ENCODE data around the gene SAP130.
A peak's percentile ranks its signal among the peaks of the same experiment; 100 is the strongest.

SAP130 gene

DNA sequence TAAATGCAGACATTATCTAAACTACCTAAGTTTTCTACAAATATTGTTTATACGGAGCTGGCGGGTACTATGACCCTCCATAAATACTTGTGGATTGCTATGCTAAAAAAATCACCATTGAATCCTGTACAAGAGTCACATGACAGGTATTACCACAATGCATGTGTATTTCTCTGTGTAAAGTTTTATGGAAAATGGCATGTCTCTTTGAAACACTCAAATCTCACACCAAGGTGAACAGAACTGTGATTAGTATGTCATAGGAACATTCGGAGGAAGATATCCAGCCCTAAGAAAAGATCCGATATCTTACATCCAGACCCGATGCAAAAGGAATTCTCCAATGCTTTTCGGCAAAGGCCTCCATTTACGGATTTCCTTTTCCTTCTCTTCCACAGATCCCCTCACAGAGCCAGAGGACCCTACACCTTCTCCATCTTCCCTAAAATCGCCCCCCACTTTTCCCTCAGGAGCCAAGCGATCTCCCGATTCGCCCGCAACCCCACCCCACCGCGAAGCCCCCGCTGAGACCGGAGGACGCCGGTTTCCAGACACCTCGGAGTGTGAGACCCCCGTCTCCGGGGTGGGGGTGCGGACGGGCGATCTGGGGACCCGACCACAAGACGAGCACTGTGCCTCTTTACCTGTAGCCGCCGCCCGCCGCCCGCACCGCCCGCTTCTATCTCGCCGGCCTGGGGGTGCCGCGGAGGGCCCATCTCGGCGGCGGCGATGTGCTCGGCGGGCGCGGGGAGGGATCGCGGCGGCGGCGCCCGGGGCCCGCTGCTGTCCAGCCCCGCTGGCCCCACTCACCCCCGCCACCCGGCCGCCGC is 1.2 kb downstream of the SAP130 start:
- H2BK5ac ChIP-seq (ENCODE audit: low read depth, low read length, poor library complexity) = no peak overlapping the region
- peak overlapping the region; percentile 96 for H3K4ac ChIP-seq (ENCODE audit: low read depth, low read length)
- peak overlapping the region; percentile 96 for H3K4me2 ChIP-seq (ENCODE audit: low read length)
- no peak overlapping the region for H4K12ac ChIP-seq (ENCODE audit: low read depth, low read length)
- H2BK120ac ChIP-seq (ENCODE audit: insufficient read depth, low read length, poor library complexity) = no peak overlapping the region
- peak overlapping the region; percentile 49 for H3K18ac ChIP-seq (ENCODE audit: low read length)
- no peaks in the 10 kb centered on the region for H3K9me3 ChIP-seq (ENCODE audit: insufficient read depth, low read depth, low read length)
- H2AFZ ChIP-seq (ENCODE audit: insufficient read depth, low read length, poor library complexity) = peak overlapping the region; percentile 89
- H3K36me3 ChIP-seq (ENCODE audit: control insufficient read depth in 1 of 2, insufficient read depth in 2 of 2, low read length in 2 of 2) = peaks cover 5 to 6% of the 10 kb centered on the region in 2 experiments
- H2AK5ac ChIP-seq (ENCODE audit: low read length) = no peak overlapping the region
- peak overlapping the region; percentile 84 for H3K9ac ChIP-seq (ENCODE audit: low read length)
- no peak overlapping the region for H3K23ac ChIP-seq (ENCODE audit: low read length)
- no peaks in the 10 kb centered on the region for H3K4me1 ChIP-seq (ENCODE audit: control insufficient read depth in 1 of 2, insufficient read depth in 2 of 2, low read length in 2 of 2)
- H3K79me1 ChIP-seq (ENCODE audit: low read length) = peaks cover 4% of the 10 kb centered on the region
- peak overlapping the region; percentile 33 for H3K14ac ChIP-seq (ENCODE audit: low read length)
- H4K8ac ChIP-seq (ENCODE audit: low read depth, low read length) = no peak overlapping the region
- H3K27me3 ChIP-seq (ENCODE audit: insufficient read depth, low read length) = no peaks in the 10 kb centered on the region
- no peak overlapping the region for H3K27ac ChIP-seq (ENCODE audit: low read depth, low read length)
- H4K91ac ChIP-seq (ENCODE audit: low read depth, low read length) = no peak overlapping the region
- peak in 1 of 2 donors; percentile 31 for DNase-seq
- H3K4me3 ChIP-seq (ENCODE audit: low read depth, low read length) = peak overlapping the region; percentile 83
- no CpG with 5 or more reads among the region's 57 CpGs for WGBS (ENCODE audit: extremely low coverage, insufficient coverage, insufficient read length)
- H2BK12ac ChIP-seq (ENCODE audit: low read length) = no peak overlapping the region
- H3K79me2 ChIP-seq (ENCODE audit: control insufficient read depth, insufficient read depth, low read length, poor library complexity) = peaks cover 8% of the 10 kb centered on the region

- Histone ChIP-seq H3K9ac (ENCODE audit: low read length) (no peak overlapping the region), H3K4ac (ENCODE audit: low read depth, low read length) (peak overlapping the region; percentile 71), H4K91ac (ENCODE audit: low read depth, low read length) (no peak overlapping the region), H3K4me1 (ENCODE audit: control insufficient read depth in 1 of 2, insufficient read depth in 2 of 2, low read length in 2 of 2) (no peaks in the 10 kb centered on the region), H3K9me3 (ENCODE audit: insufficient read depth, low read depth, low read length) (no peaks in the 10 kb centered on the region), H3K79me2 (ENCODE audit: control insufficient read depth, insufficient read depth, low read length, poor library complexity) (peaks cover 8% of the 10 kb centered on the region), H3K79me1 (ENCODE audit: low read length) (peaks cover 4% of the 10 kb centered on the region), H2BK120ac (ENCODE audit: insufficient read depth, low read length, poor library complexity) (no peak overlapping the region), H3K18ac (ENCODE audit: low read length) (no peak overlapping the region), H3K14ac (ENCODE audit: low read length) (no peak overlapping the region), H3K4me3 (ENCODE audit: low read depth, low read length) (no peak overlapping the region), H3K36me3 (ENCODE audit: control insufficient read depth in 1 of 2, insufficient read depth in 2 of 2, low read length in 2 of 2) (peaks cover 7 to 8% of the 10 kb centered on the region in 2 experiments), H3K23ac (ENCODE audit: low read length) (no peak overlapping the region), H2BK5ac (ENCODE audit: low read depth, low read length, poor library complexity) (no peak overlapping the region), H4K8ac (ENCODE audit: low read depth, low read length) (no peak overlapping the region), H3K4me2 (ENCODE audit: low read length) (no peak overlapping the region), H2AFZ (ENCODE audit: insufficient read depth, low read length, poor library complexity) (no peak overlapping the region), H3K27me3 (ENCODE audit: insufficient read depth, low read length) (no peaks in the 10 kb centered on the region), H2BK12ac (ENCODE audit: low read length) (no peak overlapping the region), H4K12ac (ENCODE audit: low read depth, low read length) (no peak overlapping the region), H2AK5ac (ENCODE audit: low read length) (no peak overlapping the region), H3K27ac (ENCODE audit: low read depth, low read length) (no peak overlapping the region)
- DNase-seq = peak in 1 of 2 donors; percentile 19
- no CpG with 5 or more reads among the region's 4 CpGs for WGBS (ENCODE audit: extremely low coverage, insufficient coverage, insufficient read length)
Measured at GRCh38 chr2:128024816-128025215, 3.0 kb downstream of the SAP130 start.

GRCh38 chr2:128017561-128017960 is 10.3 kb downstream of the SAP130 start:
- Histone ChIP-seq H4K8ac (ENCODE audit: low read depth, low read length) (no peak overlapping the region), H3K9ac (ENCODE audit: low read length) (no peak overlapping the region), H3K18ac (ENCODE audit: low read length) (no peak overlapping the region), H3K23ac (ENCODE audit: low read length) (no peak overlapping the region), H3K14ac (ENCODE audit: low read length) (no peak overlapping the region), H3K79me2 (ENCODE audit: control insufficient read depth, insufficient read depth, low read length, poor library complexity) (no peaks in the 10 kb centered on the region), H4K12ac (ENCODE audit: low read depth, low read length) (no peak overlapping the region), H2BK12ac (ENCODE audit: low read length) (no peak overlapping the region), H4K91ac (ENCODE audit: low read depth, low read length) (no peak overlapping the region), H3K27ac (ENCODE audit: low read depth, low read length) (no peak overlapping the region), H3K36me3 (ENCODE audit: control insufficient read depth in 1 of 2, insufficient read depth in 2 of 2, low read length in 2 of 2) (peaks cover 31 to 45% of the 10 kb centered on the region in 2 experiments), H2BK120ac (ENCODE audit: insufficient read depth, low read length, poor library complexity) (no peak overlapping the region), H3K79me1 (ENCODE audit: low read length) (no peaks in the 10 kb centered on the region), H2AK5ac (ENCODE audit: low read length) (no peak overlapping the region), H3K4me3 (ENCODE audit: low read depth, low read length) (no peak overlapping the region), H3K4me1 (ENCODE audit: control insufficient read depth in 1 of 2, insufficient read depth in 2 of 2, low read length in 2 of 2) (no peaks in the 10 kb centered on the region), H2AFZ (ENCODE audit: insufficient read depth, low read length, poor library complexity) (no peak overlapping the region), H3K4ac (ENCODE audit: low read depth, low read length) (no peak overlapping the region), H2BK5ac (ENCODE audit: low read depth, low read length, poor library complexity) (no peak overlapping the region), H3K27me3 (ENCODE audit: insufficient read depth, low read length) (no peaks in the 10 kb centered on the region), H3K9me3 (ENCODE audit: insufficient read depth, low read depth, low read length) (no peaks in the 10 kb centered on the region), H3K4me2 (ENCODE audit: low read length) (no peak overlapping the region)
- WGBS (ENCODE audit: extremely low coverage, insufficient coverage, insufficient read length) = no CpG with 5 or more reads among the region's 8 CpGs
- no peak for DNase-seq

DNA sequence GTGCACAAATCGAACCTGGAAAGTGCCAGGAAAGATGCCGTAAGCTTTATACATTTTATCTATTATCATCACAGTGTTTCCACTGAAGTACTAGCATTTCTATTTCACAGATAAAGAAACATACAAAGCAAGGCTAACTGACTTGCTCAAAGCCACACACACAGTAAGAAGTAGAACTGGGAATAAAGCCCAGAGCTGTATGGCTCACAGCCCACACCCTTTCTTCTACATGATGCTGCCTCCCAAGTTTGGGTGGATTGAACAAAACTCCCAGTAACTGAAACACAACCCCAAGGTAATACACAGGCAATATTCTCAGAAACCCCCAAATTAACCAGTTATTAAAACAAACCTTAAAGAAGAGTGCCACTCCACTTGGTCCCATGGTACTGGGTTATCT is 11.2 kb downstream of the SAP130 start:
- H3K18ac ChIP-seq (ENCODE audit: low read length) = no peak overlapping the region
- H2BK120ac ChIP-seq (ENCODE audit: insufficient read depth, low read length, poor library complexity) = no peak overlapping the region
- H2AFZ ChIP-seq (ENCODE audit: insufficient read depth, low read length, poor library complexity) = no peak overlapping the region
- no peak overlapping the region for H4K91ac ChIP-seq (ENCODE audit: low read depth, low read length)
- peaks cover 38 to 53% of the 10 kb centered on the region in 2 experiments for H3K36me3 ChIP-seq (ENCODE audit: control insufficient read depth in 1 of 2, insufficient read depth in 2 of 2, low read length in 2 of 2)
- H3K79me2 ChIP-seq (ENCODE audit: control insufficient read depth, insufficient read depth, low read length, poor library complexity) = no peaks in the 10 kb centered on the region
- H3K14ac ChIP-seq (ENCODE audit: low read length) = no peak overlapping the region
- no peak overlapping the region for H2AK5ac ChIP-seq (ENCODE audit: low read length)
- no peak overlapping the region for H3K27ac ChIP-seq (ENCODE audit: low read depth, low read length)
- DNase-seq = no peak
- no peaks in the 10 kb centered on the region for H3K27me3 ChIP-seq (ENCODE audit: insufficient read depth, low read length)
- no peak overlapping the region for H3K23ac ChIP-seq (ENCODE audit: low read length)
- no peak overlapping the region for H2BK5ac ChIP-seq (ENCODE audit: low read depth, low read length, poor library complexity)
- no peak overlapping the region for H3K4ac ChIP-seq (ENCODE audit: low read depth, low read length)
- H3K9me3 ChIP-seq (ENCODE audit: insufficient read depth, low read depth, low read length) = no peaks in the 10 kb centered on the region
- no peak overlapping the region for H4K12ac ChIP-seq (ENCODE audit: low read depth, low read length)
- H3K79me1 ChIP-seq (ENCODE audit: low read length) = no peaks in the 10 kb centered on the region
- H3K4me2 ChIP-seq (ENCODE audit: low read length) = no peak overlapping the region
- no peak overlapping the region for H4K8ac ChIP-seq (ENCODE audit: low read depth, low read length)
- H3K4me3 ChIP-seq (ENCODE audit: low read depth, low read length) = no peak overlapping the region
- H3K9ac ChIP-seq (ENCODE audit: low read length) = no peak overlapping the region
- H3K4me1 ChIP-seq (ENCODE audit: control insufficient read depth in 1 of 2, insufficient read depth in 2 of 2, low read length in 2 of 2) = no peaks in the 10 kb centered on the region
- no peak overlapping the region for H2BK12ac ChIP-seq (ENCODE audit: low read length)
- no CpG with 5 or more reads among the region's 2 CpGs for WGBS (ENCODE audit: extremely low coverage, insufficient coverage, insufficient read length)

Data from trophoblast cell (in vitro differentiated cells and primary cell).